ENCODE results near the gene KLF8. TPM values are rescaled to one million over a fixed set of nuclear protein-coding genes. Genes with fewer than 3 reads are reported as not detected.

Gene KLF8
- polyA plus RNA-seq, 4 donors: 2.4 to 2.6 TPM; not detected in 2

- WGBS, 3 donors: 60 to 85% (median 60%) methylated on average over 2 of the region's 2 CpGs
- DNase-seq: no peak
- Histone ChIP-seq H3K9me3 (ENCODE audit: control insufficient read depth in 2 of 2, insufficient read depth in 1 of 2, low read depth in 1 of 2, low read length in 1 of 2) (no peaks in the 10 kb centered on the region), H3K27ac (ENCODE audit: low read depth in 1 of 3, low read length in 2 of 3) (no peak overlapping the region), H3K27me3 (ENCODE audit: control insufficient read depth in 3 of 3, insufficient read depth in 3 of 3, low read length in 3 of 3) (no peaks in the 10 kb centered on the region), H3K36me3 (ENCODE audit: control insufficient read depth in 3 of 3, insufficient read depth in 2 of 3, low read depth in 1 of 3, low read length in 3 of 3) (no peaks in the 10 kb centered on the region), H3K4me3 (ENCODE audit: low read depth in 1 of 3, low read length in 3 of 3) (no peak overlapping the region), H3K4me1 (ENCODE audit: control insufficient read depth in 3 of 3, insufficient read depth in 2 of 3, low read depth in 1 of 3, low read length in 2 of 3) (no peaks in the 10 kb centered on the region)
- FAIRE-seq: no peak
These were observed 47.7 kb downstream of the KLF8 start for GRCh38 chrX:56279863-56280262.

- Histone ChIP-seq H3K27me3 (ENCODE audit: control insufficient read depth in 3 of 3, insufficient read depth in 3 of 3, low read length in 3 of 3) (no peaks in the 10 kb centered on the region), H3K9me3 (ENCODE audit: control insufficient read depth in 2 of 2, insufficient read depth in 1 of 2, low read depth in 1 of 2, low read length in 1 of 2) (no peaks in the 10 kb centered on the region), H3K27ac (ENCODE audit: low read depth in 1 of 3, low read length in 2 of 3) (no peak overlapping the region), H3K4me1 (ENCODE audit: control insufficient read depth in 3 of 3, insufficient read depth in 2 of 3, low read depth in 1 of 3, low read length in 2 of 3) (no peaks in the 10 kb centered on the region), H3K4me3 (ENCODE audit: low read depth in 1 of 3, low read length in 3 of 3) (no peak overlapping the region), H3K36me3 (ENCODE audit: control insufficient read depth in 3 of 3, insufficient read depth in 2 of 3, low read depth in 1 of 3, low read length in 3 of 3) (no peaks in the 10 kb centered on the region)
- DNase-seq: peak in 1 of 2 donors; percentile 8
- FAIRE-seq: no peak
These were observed 49.6 kb downstream of the KLF8 start for GRCh38 chrX:56281789-56282188.

- H3K27me3 ChIP-seq (ENCODE audit: control insufficient read depth in 3 of 3, insufficient read depth in 3 of 3, low read length in 3 of 3): no peaks in the 10 kb centered on the region
- H3K27ac ChIP-seq (ENCODE audit: low read depth in 1 of 3, low read length in 2 of 3): no peak overlapping the region
- 82 to 93% (median 86%) methylated on average over 13 of the region's 13 CpGs for WGBS, 3 donors
- no peaks in the 10 kb centered on the region for H3K4me1 ChIP-seq (ENCODE audit: control insufficient read depth in 3 of 3, insufficient read depth in 2 of 3, low read depth in 1 of 3, low read length in 2 of 3)
- no peaks in the 10 kb centered on the region for H3K36me3 ChIP-seq (ENCODE audit: control insufficient read depth in 3 of 3, insufficient read depth in 2 of 3, low read depth in 1 of 3, low read length in 3 of 3)
- H3K9me3 ChIP-seq (ENCODE audit: control insufficient read depth in 2 of 2, insufficient read depth in 1 of 2, low read depth in 1 of 2, low read length in 1 of 2): no peaks in the 10 kb centered on the region
- DNase-seq (no peak), FAIRE-seq (no peak)
- no peak overlapping the region for H3K4me3 ChIP-seq (ENCODE audit: low read depth in 1 of 3, low read length in 3 of 3)
These were observed 52.1 kb downstream of the KLF8 start for GRCh38 chrX:56284269-56284668.

GRCh38 chrX:56288608-56289007 is 56.5 kb downstream of the KLF8 start:
- DNase-seq (no peak), FAIRE-seq (no peak)
- H3K27ac ChIP-seq (ENCODE audit: low read depth in 1 of 3, low read length in 2 of 3): no peak overlapping the region
- no peak overlapping the region for H3K4me3 ChIP-seq (ENCODE audit: low read depth in 1 of 3, low read length in 3 of 3)
- WGBS, 3 donors: 21 to 70% (median 43%) methylated on average over 2 of the region's 2 CpGs
- H3K4me1 ChIP-seq (ENCODE audit: control insufficient read depth in 3 of 3, insufficient read depth in 2 of 3, low read depth in 1 of 3, low read length in 2 of 3): no peaks in the 10 kb centered on the region
- no peaks in the 10 kb centered on the region for H3K9me3 ChIP-seq (ENCODE audit: control insufficient read depth in 2 of 2, insufficient read depth in 1 of 2, low read depth in 1 of 2, low read length in 1 of 2)
- no peaks in the 10 kb centered on the region for H3K36me3 ChIP-seq (ENCODE audit: control insufficient read depth in 3 of 3, insufficient read depth in 2 of 3, low read depth in 1 of 3, low read length in 3 of 3)
- H3K27me3 ChIP-seq (ENCODE audit: control insufficient read depth in 3 of 3, insufficient read depth in 3 of 3, low read length in 3 of 3): no peaks in the 10 kb centered on the region

GRCh38 chrX:56289449-56289848 is 57.3 kb downstream of the KLF8 start:
- WGBS, 3 donors: 52 to 86% (median 81%) methylated on average over 1 of the region's 1 CpG
- no peaks in the 10 kb centered on the region for H3K36me3 ChIP-seq (ENCODE audit: control insufficient read depth in 3 of 3, insufficient read depth in 2 of 3, low read depth in 1 of 3, low read length in 3 of 3)
- DNase-seq: no peak
- no peak for FAIRE-seq
- H3K4me1 ChIP-seq (ENCODE audit: control insufficient read depth in 3 of 3, insufficient read depth in 2 of 3, low read depth in 1 of 3, low read length in 2 of 3): no peaks in the 10 kb centered on the region
- no peaks in the 10 kb centered on the region for H3K9me3 ChIP-seq (ENCODE audit: control insufficient read depth in 2 of 2, insufficient read depth in 1 of 2, low read depth in 1 of 2, low read length in 1 of 2)
- no peaks in the 10 kb centered on the region for H3K27me3 ChIP-seq (ENCODE audit: control insufficient read depth in 3 of 3, insufficient read depth in 3 of 3, low read length in 3 of 3)
- H3K27ac ChIP-seq (ENCODE audit: low read depth in 1 of 3, low read length in 2 of 3): no peak overlapping the region
- H3K4me3 ChIP-seq (ENCODE audit: low read depth in 1 of 3, low read length in 3 of 3): no peak overlapping the region

GRCh38 chrX:56308726-56309125 is 76.6 kb downstream of the KLF8 start:
- Histone ChIP-seq H3K9me3 (ENCODE audit: control insufficient read depth in 2 of 2, insufficient read depth in 1 of 2, low read depth in 1 of 2, low read length in 1 of 2) (no peaks in the 10 kb centered on the region), H3K4me1 (ENCODE audit: control insufficient read depth in 3 of 3, insufficient read depth in 2 of 3, low read depth in 1 of 3, low read length in 2 of 3) (no peaks in the 10 kb centered on the region), H3K4me3 (ENCODE audit: low read depth in 1 of 3, low read length in 3 of 3) (no peak overlapping the region), H3K27me3 (ENCODE audit: control insufficient read depth in 3 of 3, insufficient read depth in 3 of 3, low read length in 3 of 3) (no peaks in the 10 kb centered on the region), H3K27ac (ENCODE audit: low read depth in 1 of 3, low read length in 2 of 3) (no peak overlapping the region), H3K36me3 (ENCODE audit: control insufficient read depth in 3 of 3, insufficient read depth in 2 of 3, low read depth in 1 of 3, low read length in 3 of 3) (no peaks in the 10 kb centered on the region)
- FAIRE-seq: no peak
- 65 to 81% (median 72%) methylated on average over 1 of the region's 1 CpG for WGBS, 3 donors
- DNase-seq: no peak

GRCh38 chrX:56309881-56310280 is 77.7 kb downstream of the KLF8 start:
- no peak for FAIRE-seq
- WGBS, 3 donors: 58 to 85% (median 75%) methylated on average over 4 of the region's 4 CpGs
- Histone ChIP-seq H3K27me3 (ENCODE audit: control insufficient read depth in 3 of 3, insufficient read depth in 3 of 3, low read length in 3 of 3) (no peaks in the 10 kb centered on the region), H3K36me3 (ENCODE audit: control insufficient read depth in 3 of 3, insufficient read depth in 2 of 3, low read depth in 1 of 3, low read length in 3 of 3) (no peaks in the 10 kb centered on the region), H3K4me3 (ENCODE audit: low read depth in 1 of 3, low read length in 3 of 3) (no peak overlapping the region), H3K9me3 (ENCODE audit: control insufficient read depth in 2 of 2, insufficient read depth in 1 of 2, low read depth in 1 of 2, low read length in 1 of 2) (no peaks in the 10 kb centered on the region), H3K4me1 (ENCODE audit: control insufficient read depth in 3 of 3, insufficient read depth in 2 of 3, low read depth in 1 of 3, low read length in 2 of 3) (no peaks in the 10 kb centered on the region), H3K27ac (ENCODE audit: low read depth in 1 of 3, low read length in 2 of 3) (no peak overlapping the region)
- no peak for DNase-seq

GRCh38 chrX:56310581-56310980 is 78.4 kb downstream of the KLF8 start:
- WGBS, 3 donors: 96% methylated on average over 2 of the region's 2 CpGs; no CpG with 5 or more reads in 1 of the 3 donors
- no peak for FAIRE-seq

GRCh38 chrX:56313308-56313707 is 81.2 kb downstream of the KLF8 start:
- Histone ChIP-seq H3K4me1 (ENCODE audit: control insufficient read depth in 3 of 3, insufficient read depth in 2 of 3, low read depth in 1 of 3, low read length in 2 of 3) (no peaks in the 10 kb centered on the region), H3K4me3 (ENCODE audit: low read depth in 1 of 3, low read length in 3 of 3) (no peak overlapping the region), H3K27me3 (ENCODE audit: control insufficient read depth in 3 of 3, insufficient read depth in 3 of 3, low read length in 3 of 3) (no peaks in the 10 kb centered on the region), H3K36me3 (ENCODE audit: control insufficient read depth in 3 of 3, insufficient read depth in 2 of 3, low read depth in 1 of 3, low read length in 3 of 3) (no peaks in the 10 kb centered on the region), H3K27ac (ENCODE audit: low read depth in 1 of 3, low read length in 2 of 3) (no peak overlapping the region), H3K9me3 (ENCODE audit: control insufficient read depth in 2 of 2, insufficient read depth in 1 of 2, low read depth in 1 of 2, low read length in 1 of 2) (no peaks in the 10 kb centered on the region)
- DNase-seq (no peak), FAIRE-seq (no peak)
- WGBS, 3 donors: 75 to 93% (median 92%) methylated on average over 3 of the region's 3 CpGs

More at GRCh38 chrX:56310581-56310980, 78.4 kb downstream of the KLF8 start:
- no peak for DNase-seq
- Histone ChIP-seq H3K36me3 (ENCODE audit: control insufficient read depth in 3 of 3, insufficient read depth in 2 of 3, low read depth in 1 of 3, low read length in 3 of 3) (no peaks in the 10 kb centered on the region), H3K4me1 (ENCODE audit: control insufficient read depth in 3 of 3, insufficient read depth in 2 of 3, low read depth in 1 of 3, low read length in 2 of 3) (no peaks in the 10 kb centered on the region), H3K4me3 (ENCODE audit: low read depth in 1 of 3, low read length in 3 of 3) (no peak overlapping the region), H3K27me3 (ENCODE audit: control insufficient read depth in 3 of 3, insufficient read depth in 3 of 3, low read length in 3 of 3) (no peaks in the 10 kb centered on the region), H3K27ac (ENCODE audit: low read depth in 1 of 3, low read length in 2 of 3) (no peak overlapping the region), H3K9me3 (ENCODE audit: control insufficient read depth in 2 of 2, insufficient read depth in 1 of 2, low read depth in 1 of 2, low read length in 1 of 2) (no peaks in the 10 kb centered on the region)

Data from small intestine (tissue), 7 donors.